HEK293T (cell line): Measurements from ENCODE around the gene HOXA7.
A peak's percentile ranks its signal among the peaks of the same experiment; 100 is the strongest.

Experiments
- CTCF ChIA-PET: fragments of 350-600 bp; formaldehyde crosslinking; extraction: SDS; loops from one replicate; lab custom pipeline; 2021; ENCODE audit warnings: antibody characterized with exemption, inconsistent platforms; lab: Yijun Ruan, JAX
- POLR2A ChIA-PET: fragments of 350-600 bp; formaldehyde crosslinking; extraction: SDS; loops from one replicate; lab custom pipeline; 2020; ENCODE audit warnings: antibody characterized with exemption, inconsistent platforms; lab: Yijun Ruan, JAX
- DNase-seq: peaks from one replicate; pipeline ENCODE4 v3.0.0; 2012; ENCODE audit warnings: mixed read lengths; ENCODE audit errors: extremely low spot score
- ARNT ChIP-seq: fragments of 450-650 bp; IDR thresholded peaks from 2 replicates; pipeline ENCODE4 v1.6.1; 2017; ENCODE audit warnings: mild to moderate bottlenecking
- BHLHE40 ChIP-seq: fragments of 450-650 bp; IDR thresholded peaks from 2 replicates; pipeline ENCODE4 v1.6.1; 2016; ENCODE audit warnings: mild to moderate bottlenecking, moderate library complexity, borderline replicate concordance
- CTBP1 ChIP-seq: fragments of 450-650 bp; IDR thresholded peaks from 2 replicates; pipeline ENCODE4 v1.6.1; 2016; ENCODE audit warnings: borderline replicate concordance
- ELF4 ChIP-seq: fragments of 450-650 bp; IDR thresholded peaks from 2 replicates; pipeline ENCODE4 v1.6.1; 2017; ENCODE audit warnings: antibody characterized with exemption
- FOXA1 ChIP-seq: fragments of 450-650 bp; IDR thresholded peaks from 2 replicates; pipeline ENCODE4 v1.6.1; 2016; ENCODE audit warnings: mild to moderate bottlenecking
- FOXK2 ChIP-seq: fragments of 450-650 bp; IDR thresholded peaks from 2 replicates; pipeline ENCODE4 v1.6.1; 2016; ENCODE audit warnings: mild to moderate bottlenecking
- FOXM1 ChIP-seq: fragments of 450-650 bp; IDR thresholded peaks from 2 replicates; pipeline ENCODE4 v1.6.1; 2017; ENCODE audit warnings: mild to moderate bottlenecking, borderline replicate concordance
- HDGF ChIP-seq: fragments of 450-650 bp; IDR thresholded peaks from 2 replicates; pipeline ENCODE4 v1.6.1; 2017; ENCODE audit warnings: antibody characterized with exemption, borderline replicate concordance
- L3MBTL2 ChIP-seq: fragments of 450-650 bp; conservative IDR thresholded peaks from 2 replicates; pipeline ENCODE4 v1.6.1; 2016; ENCODE audit warnings: mild to moderate bottlenecking
- LEF1 ChIP-seq: fragments of 450-650 bp; IDR thresholded peaks from 2 replicates; pipeline ENCODE4 v1.6.1; 2017; ENCODE audit warnings: mild to moderate bottlenecking, borderline replicate concordance
- NFRKB ChIP-seq: fragments of 450-650 bp; IDR thresholded peaks from 2 replicates; pipeline ENCODE4 v1.6.1; 2016; ENCODE audit warnings: mild to moderate bottlenecking, moderate library complexity
- SP1 ChIP-seq: fragments of 450-650 bp; IDR thresholded peaks from 2 replicates; pipeline ENCODE4 v1.6.1; 2017
- SUZ12 ChIP-seq: fragments of 450-650 bp; IDR thresholded peaks from 2 replicates; pipeline ENCODE4 v1.6.1; 2016; ENCODE audit warnings: mild to moderate bottlenecking
- TARDBP ChIP-seq: fragments of 450-650 bp; IDR thresholded peaks from 2 replicates; pipeline ENCODE4 v1.6.1; 2016
- ZNF384 ChIP-seq: fragments of 450-650 bp; IDR thresholded peaks from 2 replicates; pipeline ENCODE4 v1.6.1; 2016
- TF ChIP-seq, protein P1 (sequence below): fragments of 450-650 bp; IDR thresholded peaks from 2 replicates; pipeline ENCODE4 v1.6.1; 2016

Gene HOXA7

DNA sequence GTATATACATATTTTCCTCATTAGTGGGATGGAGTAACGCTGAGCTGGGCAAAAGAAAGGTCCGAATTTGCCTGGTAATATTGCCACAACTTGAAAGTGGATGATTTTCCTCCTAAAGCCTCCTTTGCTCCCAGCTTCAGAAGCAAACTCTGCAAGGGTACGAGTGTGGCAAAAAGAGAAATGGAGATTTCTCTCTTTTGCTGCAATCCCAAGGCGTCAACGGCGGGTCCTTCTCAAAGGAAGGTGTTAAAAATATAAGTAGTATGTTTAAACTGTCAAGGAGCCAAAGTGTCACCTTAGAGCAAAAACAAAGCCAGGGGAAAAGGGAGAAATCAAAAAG lies 41.6 kb downstream of the HOXA7 start:
- POLR2A ChIA-PET = interaction anchor here (0.7 to 8.7 kb wide), 22 partner anchors 10 to 716 kb away, joined by 3 to 103 read pairs (median 4); partner anchors contain the start of genes HOXA1, HOXA10, HOXA11 and HOXA3
- CTCF ChIA-PET = interaction anchor here (0.6 to 1.4 kb wide), 2 partner anchors 261 to 915 kb away, joined by 3 to 6 read pairs; no protein-coding TSS in a partner anchor
- TF ChIP-seq BHLHE40 (no peak), FOXA1 (no peak), FOXK2 (no peak), TARDBP (no peak), SP1 (no peak), ELF4 (no peak), FOXM1 (no peak), NFRKB (no peak), SUZ12 (no peak), LEF1 (no peak), ZNF384 (no peak), HDGF (no peak), ARNT (no peak), L3MBTL2 (no peak)
- TF ChIP-seq, protein P1, sequence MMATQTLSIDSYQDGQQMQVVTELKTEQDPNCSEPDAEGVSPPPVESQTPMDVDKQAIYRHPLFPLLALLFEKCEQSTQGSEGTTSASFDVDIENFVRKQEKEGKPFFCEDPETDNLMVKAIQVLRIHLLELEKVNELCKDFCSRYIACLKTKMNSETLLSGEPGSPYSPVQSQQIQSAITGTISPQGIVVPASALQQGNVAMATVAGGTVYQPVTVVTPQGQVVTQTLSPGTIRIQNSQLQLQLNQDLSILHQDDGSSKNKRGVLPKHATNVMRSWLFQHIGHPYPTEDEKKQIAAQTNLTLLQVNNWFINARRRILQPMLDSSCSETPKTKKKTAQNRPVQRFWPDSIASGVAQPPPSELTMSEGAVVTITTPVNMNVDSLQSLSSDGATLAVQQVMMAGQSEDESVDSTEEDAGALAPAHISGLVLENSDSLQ = no peak
- DNase-seq = no peak

- DNase-seq = peak; percentile 58
- TF ChIP-seq SP1 = no peak
- no peak for TF ChIP-seq LEF1
- TF ChIP-seq, protein P1 = no peak
- TF ChIP-seq ZNF384 = no peak
- no peak for TF ChIP-seq FOXK2
- TF ChIP-seq TARDBP = no peak
- TF ChIP-seq CTBP1 = no peak
- ChIA-PET POLR2A (interaction anchor here (0.6 to 8.7 kb wide), 21 partner anchors 11 to 716 kb away, joined by 3 to 103 read pairs (median 4); partner anchors contain the start of genes HOXA1, HOXA3, HOXA4 and HOXA5), CTCF (interaction anchor here (0.6 to 1.4 kb wide), 2 partner anchors 260 to 914 kb away, joined by 3 to 6 read pairs; no protein-coding TSS in a partner anchor)
Measured at GRCh38 chr7:27113991-27114769, 42.3 kb downstream of the HOXA7 start.

- ChIA-PET POLR2A (interaction anchor here (0.6 to 8.7 kb wide), 10 partner anchors 13 to 256 kb away, joined by 3 to 103 read pairs (median 4); partner anchors contain the start of genes HOXA1, HOXA4, HOXA5 and HOXA7), CTCF (no interaction called here)
- peak; percentile 59 for DNase-seq
- TF ChIP-seq HDGF (no peak), SP1 (no peak), ARNT (no peak), NFRKB (no peak), ZNF384 (no peak), ELF4 (no peak), CTBP1 (peak; percentile 79; the same call in 1 of the 2 replicates), SUZ12 (no peak), BHLHE40 (no peak), TARDBP (no peak), FOXA1 (no peak), LEF1 (0 out of 2 replicates have a peak, but pooled peaks have one; percentile 65), FOXK2 (no peak), FOXM1 (no peak), L3MBTL2 (no peak)
- TF ChIP-seq, protein P1 = peak; percentile 96
Measured at GRCh38 chr7:27112955-27113949, 43.2 kb downstream of the HOXA7 start.

DNA sequence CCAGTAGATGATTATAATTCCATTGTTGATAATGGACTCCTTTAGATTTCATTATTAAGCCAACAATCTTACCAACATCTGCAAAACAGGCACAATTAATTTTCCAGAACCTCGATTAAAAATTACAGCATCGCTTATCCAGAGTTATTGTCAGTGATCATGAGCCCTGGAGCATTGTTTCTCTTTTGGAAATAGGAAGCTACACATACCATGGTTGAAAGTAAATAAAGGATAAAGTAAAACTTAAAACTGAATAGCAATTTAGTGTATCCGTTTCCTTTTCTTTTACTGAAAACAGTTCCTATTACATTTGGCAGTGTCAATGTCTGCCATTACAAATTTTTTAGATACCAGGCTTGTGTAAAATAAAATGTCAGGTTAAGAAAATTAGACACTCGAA lies 44.1 kb downstream of the HOXA7 start:
- TF ChIP-seq BHLHE40 (no peak), TARDBP (no peak), ELF4 (no peak), ZNF384 (no peak), FOXM1 (no peak), CTBP1 (no peak), NFRKB (no peak), SP1 (no peak), ARNT (no peak), FOXA1 (no peak), FOXK2 (no peak), L3MBTL2 (no peak), LEF1 (no peak), SUZ12 (no peak)
- TF ChIP-seq, protein P1 = no peak
- ChIA-PET CTCF (no interaction called here), POLR2A (interaction anchor here (0.6 to 1.7 kb wide), 3 partner anchors 16 to 44 kb away, joined by 3 to 7 read pairs (median 3); partner anchors contain the start of genes HOXA1, HOXA5 and HOXA7)
- no peak for DNase-seq
